ENCODE data around the gene OLFM3.

DNA sequence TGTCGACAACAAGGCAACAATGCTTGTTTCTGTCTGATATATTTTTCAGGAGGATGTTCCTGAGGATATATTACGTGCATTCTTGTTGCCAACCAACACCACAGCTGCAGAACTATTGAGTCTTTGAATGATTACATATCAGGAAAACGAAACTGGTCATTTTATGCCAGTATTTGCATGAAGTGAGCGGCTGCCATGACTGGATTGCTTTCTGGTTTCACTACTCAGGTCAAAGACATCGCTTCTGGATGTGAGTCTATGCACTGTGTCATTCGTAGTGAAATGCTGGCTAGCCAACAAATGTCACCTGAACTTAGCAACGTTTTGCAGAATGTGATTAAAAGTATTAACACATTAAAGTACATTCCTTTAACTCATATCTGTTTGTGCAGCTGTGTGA is 35.8 kb upstream of the OLFM3 start:
- TF ChIP-seq, protein P1, sequence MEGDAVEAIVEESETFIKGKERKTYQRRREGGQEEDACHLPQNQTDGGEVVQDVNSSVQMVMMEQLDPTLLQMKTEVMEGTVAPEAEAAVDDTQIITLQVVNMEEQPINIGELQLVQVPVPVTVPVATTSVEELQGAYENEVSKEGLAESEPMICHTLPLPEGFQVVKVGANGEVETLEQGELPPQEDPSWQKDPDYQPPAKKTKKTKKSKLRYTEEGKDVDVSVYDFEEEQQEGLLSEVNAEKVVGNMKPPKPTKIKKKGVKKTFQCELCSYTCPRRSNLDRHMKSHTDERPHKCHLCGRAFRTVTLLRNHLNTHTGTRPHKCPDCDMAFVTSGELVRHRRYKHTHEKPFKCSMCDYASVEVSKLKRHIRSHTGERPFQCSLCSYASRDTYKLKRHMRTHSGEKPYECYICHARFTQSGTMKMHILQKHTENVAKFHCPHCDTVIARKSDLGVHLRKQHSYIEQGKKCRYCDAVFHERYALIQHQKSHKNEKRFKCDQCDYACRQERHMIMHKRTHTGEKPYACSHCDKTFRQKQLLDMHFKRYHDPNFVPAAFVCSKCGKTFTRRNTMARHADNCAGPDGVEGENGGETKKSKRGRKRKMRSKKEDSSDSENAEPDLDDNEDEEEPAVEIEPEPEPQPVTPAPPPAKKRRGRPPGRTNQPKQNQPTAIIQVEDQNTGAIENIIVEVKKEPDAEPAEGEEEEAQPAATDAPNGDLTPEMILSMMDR (conservative IDR thresholded peaks at IDR 0.05) = no peak
- no peak for TF ChIP-seq ZFX (IDR thresholded peaks at IDR 0.05)

Measured in C4-2B (cell line).